Measurements from ENCODE around the gene TTN.

Gene TTN

GRCh38 chr2:178592655-178593054 is 214.6 kb downstream of the TTN start:
- H3K27me3 ChIP-seq (ENCODE audit: insufficient read depth, low read length) = no peaks in the 10 kb centered on the region
- H3K4me3 ChIP-seq (ENCODE audit: low read length) = no peak overlapping the region
- H3K9me3 ChIP-seq (ENCODE audit: low read length) = no peaks in the 10 kb centered on the region
- no peak overlapping the region for H2AFZ ChIP-seq (ENCODE audit: low read depth, low read length)
- no peaks in the 10 kb centered on the region for H3K4me1 ChIP-seq (ENCODE audit: insufficient read depth, low read length)
- peaks cover 15% of the 10 kb centered on the region for H3K36me3 ChIP-seq (ENCODE audit: insufficient read depth, low read length)

DNA sequence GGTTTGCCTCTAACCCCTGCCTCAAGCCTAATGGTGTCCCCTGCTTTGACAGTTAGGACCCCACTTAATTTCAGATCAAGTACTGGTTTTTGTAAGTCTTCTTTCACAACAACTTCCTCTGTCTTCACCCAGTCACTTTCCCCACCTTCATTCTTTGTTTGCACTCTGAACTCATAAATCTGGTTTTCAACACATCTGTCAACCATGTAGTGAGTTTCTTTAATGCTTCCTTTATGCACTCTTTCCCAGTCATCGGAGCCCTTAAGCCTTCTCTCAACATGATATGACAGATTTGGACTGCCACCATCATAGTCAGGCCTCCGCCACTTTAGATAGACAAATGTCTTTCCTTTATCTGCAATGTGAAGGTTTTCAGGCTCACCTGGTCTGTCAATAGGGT is 217.9 kb downstream of the TTN start:
- no peaks in the 10 kb centered on the region for H3K27me3 ChIP-seq (ENCODE audit: insufficient read depth, low read length)
- no peak overlapping the region for H2AFZ ChIP-seq (ENCODE audit: low read depth, low read length)
- H3K4me1 ChIP-seq (ENCODE audit: insufficient read depth, low read length) = no peaks in the 10 kb centered on the region
- H3K4me3 ChIP-seq (ENCODE audit: low read length) = no peak overlapping the region
- peaks cover 14% of the 10 kb centered on the region for H3K36me3 ChIP-seq (ENCODE audit: insufficient read depth, low read length)
- H3K9me3 ChIP-seq (ENCODE audit: low read length) = no peaks in the 10 kb centered on the region

DNA sequence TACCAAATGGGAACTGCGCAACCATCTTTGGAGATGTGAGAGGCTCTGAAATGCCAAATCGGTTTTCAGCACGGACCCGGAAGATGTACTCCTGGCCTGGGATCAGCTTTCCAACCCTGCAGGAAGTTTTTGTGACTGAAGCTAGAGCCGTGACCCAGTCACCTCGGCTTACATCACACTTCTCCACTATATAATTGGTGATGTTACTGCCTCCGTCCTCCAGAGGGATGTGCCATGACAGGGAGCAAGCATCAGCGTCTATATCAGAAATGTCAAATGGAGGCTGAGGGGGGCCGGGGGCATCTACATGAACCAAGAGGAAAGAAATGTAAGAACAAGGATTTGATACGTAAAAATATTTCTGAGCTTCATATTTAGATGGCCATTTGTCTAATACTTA is 222.6 kb downstream of the TTN start:
- H3K4me1 ChIP-seq (ENCODE audit: insufficient read depth, low read length) = no peaks in the 10 kb centered on the region
- no peak overlapping the region for H2AFZ ChIP-seq (ENCODE audit: low read depth, low read length)
- no peak overlapping the region for H3K4me3 ChIP-seq (ENCODE audit: low read length)
- H3K27me3 ChIP-seq (ENCODE audit: insufficient read depth, low read length) = no peaks in the 10 kb centered on the region
- peaks cover 2% of the 10 kb centered on the region for H3K36me3 ChIP-seq (ENCODE audit: insufficient read depth, low read length)
- no peaks in the 10 kb centered on the region for H3K9me3 ChIP-seq (ENCODE audit: low read length)

GRCh38 chr2:178579006-178579405 is 228.2 kb downstream of the TTN start:
- H3K36me3 ChIP-seq (ENCODE audit: insufficient read depth, low read length) = peaks cover 36% of the 10 kb centered on the region
- H3K9me3 ChIP-seq (ENCODE audit: low read length) = peaks cover 3% of the 10 kb centered on the region
- H2AFZ ChIP-seq (ENCODE audit: low read depth, low read length) = no peak overlapping the region
- H3K4me1 ChIP-seq (ENCODE audit: insufficient read depth, low read length) = no peaks in the 10 kb centered on the region
- no peak overlapping the region for H3K4me3 ChIP-seq (ENCODE audit: low read length)
- no peaks in the 10 kb centered on the region for H3K27me3 ChIP-seq (ENCODE audit: insufficient read depth, low read length)

- H3K9me3 ChIP-seq (ENCODE audit: low read length) = peaks cover 11% of the 10 kb centered on the region
- no peak overlapping the region for H3K4me3 ChIP-seq (ENCODE audit: low read length)
- no peaks in the 10 kb centered on the region for H3K27me3 ChIP-seq (ENCODE audit: insufficient read depth, low read length)
- no peak overlapping the region for H2AFZ ChIP-seq (ENCODE audit: low read depth, low read length)
- H3K36me3 ChIP-seq (ENCODE audit: insufficient read depth, low read length) = peaks cover 64% of the 10 kb centered on the region
- no peaks in the 10 kb centered on the region for H3K4me1 ChIP-seq (ENCODE audit: insufficient read depth, low read length)
Observed at GRCh38 chr2:178574789-178575188, 232.4 kb downstream of the TTN start.

DNA sequence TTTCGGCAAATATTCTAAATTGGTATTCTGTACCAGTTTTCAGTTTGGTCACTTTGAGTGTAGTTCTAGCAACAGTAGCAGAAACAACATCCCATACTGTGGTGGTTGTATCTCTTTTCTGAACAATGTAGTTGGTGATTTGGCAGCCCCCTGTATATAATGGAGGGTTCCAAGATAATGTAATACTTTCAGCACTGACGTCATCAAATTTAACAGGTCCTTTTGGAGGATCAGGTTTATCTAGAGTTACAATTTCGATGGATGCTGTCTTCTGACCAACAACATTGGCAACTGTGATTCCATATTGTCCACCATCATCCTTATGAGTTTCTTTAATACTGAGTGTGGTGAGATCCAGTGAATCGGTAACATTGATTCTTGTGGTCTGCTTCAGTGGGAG is 239.0 kb downstream of the TTN start:
- H3K9me3 ChIP-seq (ENCODE audit: low read length) = peaks cover 10% of the 10 kb centered on the region
- no peaks in the 10 kb centered on the region for H3K27me3 ChIP-seq (ENCODE audit: insufficient read depth, low read length)
- H3K4me3 ChIP-seq (ENCODE audit: low read length) = no peak overlapping the region
- H3K4me1 ChIP-seq (ENCODE audit: insufficient read depth, low read length) = no peaks in the 10 kb centered on the region
- no peak overlapping the region for H2AFZ ChIP-seq (ENCODE audit: low read depth, low read length)
- peaks cover 66% of the 10 kb centered on the region for H3K36me3 ChIP-seq (ENCODE audit: insufficient read depth, low read length)

GRCh38 chr2:178553047-178553446 is 254.2 kb downstream of the TTN start:
- Histone ChIP-seq H3K36me3 (ENCODE audit: insufficient read depth, low read length) (peaks cover 24% of the 10 kb centered on the region), H3K4me1 (ENCODE audit: insufficient read depth, low read length) (no peaks in the 10 kb centered on the region)

GRCh38 chr2:178550352-178550751 is 256.9 kb downstream of the TTN start:
- no peak overlapping the region for H2AFZ ChIP-seq (ENCODE audit: low read depth, low read length)
- no peaks in the 10 kb centered on the region for H3K27me3 ChIP-seq (ENCODE audit: insufficient read depth, low read length)
- no peaks in the 10 kb centered on the region for H3K4me1 ChIP-seq (ENCODE audit: insufficient read depth, low read length)
- peaks cover 5% of the 10 kb centered on the region for H3K9me3 ChIP-seq (ENCODE audit: low read length)
- H3K36me3 ChIP-seq (ENCODE audit: insufficient read depth, low read length) = peaks cover 46% of the 10 kb centered on the region
- no peak overlapping the region for H3K4me3 ChIP-seq (ENCODE audit: low read length)

More at GRCh38 chr2:178553047-178553446, 254.2 kb downstream of the TTN start:
- H3K9me3 ChIP-seq (ENCODE audit: low read length) = peaks cover 2% of the 10 kb centered on the region
- H2AFZ ChIP-seq (ENCODE audit: low read depth, low read length) = no peak overlapping the region
- no peak overlapping the region for H3K4me3 ChIP-seq (ENCODE audit: low read length)
- no peaks in the 10 kb centered on the region for H3K27me3 ChIP-seq (ENCODE audit: insufficient read depth, low read length)

GRCh38 chr2:178542569-178542968 is 264.7 kb downstream of the TTN start:
- peaks cover 55% of the 10 kb centered on the region for H3K36me3 ChIP-seq (ENCODE audit: insufficient read depth, low read length)
- H3K9me3 ChIP-seq (ENCODE audit: low read length) = peaks cover 4% of the 10 kb centered on the region
- no peaks in the 10 kb centered on the region for H3K27me3 ChIP-seq (ENCODE audit: insufficient read depth, low read length)

DNA sequence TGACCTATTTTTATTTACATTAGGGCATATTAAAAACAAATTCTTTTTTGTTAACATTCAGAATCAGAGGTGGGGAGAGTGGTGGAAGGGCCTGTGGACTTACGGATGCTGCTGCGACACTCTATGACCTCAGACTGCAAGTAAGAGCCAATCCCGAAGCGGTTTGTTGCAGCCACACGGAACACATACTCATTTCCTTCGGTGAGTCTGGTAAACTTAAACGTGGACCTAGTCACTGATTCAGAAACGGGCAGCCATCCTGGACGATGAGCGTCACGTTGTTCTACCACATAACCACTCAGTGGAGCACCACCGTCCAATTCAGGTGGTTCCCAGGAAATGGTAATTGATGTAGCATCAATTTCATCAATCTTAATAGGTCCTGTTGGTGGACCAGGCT is 265.1 kb downstream of the TTN start:
- Histone ChIP-seq H3K9me3 (ENCODE audit: low read length) (peaks cover 4% of the 10 kb centered on the region), H3K4me1 (ENCODE audit: insufficient read depth, low read length) (no peaks in the 10 kb centered on the region), H2AFZ (ENCODE audit: low read depth, low read length) (no peak overlapping the region), H3K4me3 (ENCODE audit: low read length) (no peak overlapping the region), H3K36me3 (ENCODE audit: insufficient read depth, low read length) (peaks cover 56% of the 10 kb centered on the region), H3K27me3 (ENCODE audit: insufficient read depth, low read length) (no peaks in the 10 kb centered on the region)

More at GRCh38 chr2:178542569-178542968, 264.7 kb downstream of the TTN start:
- H3K4me1 ChIP-seq (ENCODE audit: insufficient read depth, low read length) = no peaks in the 10 kb centered on the region
- H3K4me3 ChIP-seq (ENCODE audit: low read length) = no peak overlapping the region
- no peak overlapping the region for H2AFZ ChIP-seq (ENCODE audit: low read depth, low read length)

- no peaks in the 10 kb centered on the region for H3K4me1 ChIP-seq (ENCODE audit: insufficient read depth, low read length)
- H2AFZ ChIP-seq (ENCODE audit: low read depth, low read length) = no peak overlapping the region
- H3K9me3 ChIP-seq (ENCODE audit: low read length) = peaks cover 6% of the 10 kb centered on the region
- H3K27me3 ChIP-seq (ENCODE audit: insufficient read depth, low read length) = no peaks in the 10 kb centered on the region
- H3K4me3 ChIP-seq (ENCODE audit: low read length) = no peak overlapping the region
- H3K36me3 ChIP-seq (ENCODE audit: insufficient read depth, low read length) = peaks cover 55% of the 10 kb centered on the region
Observed at GRCh38 chr2:178536037-178536436, 271.2 kb downstream of the TTN start.

DNA sequence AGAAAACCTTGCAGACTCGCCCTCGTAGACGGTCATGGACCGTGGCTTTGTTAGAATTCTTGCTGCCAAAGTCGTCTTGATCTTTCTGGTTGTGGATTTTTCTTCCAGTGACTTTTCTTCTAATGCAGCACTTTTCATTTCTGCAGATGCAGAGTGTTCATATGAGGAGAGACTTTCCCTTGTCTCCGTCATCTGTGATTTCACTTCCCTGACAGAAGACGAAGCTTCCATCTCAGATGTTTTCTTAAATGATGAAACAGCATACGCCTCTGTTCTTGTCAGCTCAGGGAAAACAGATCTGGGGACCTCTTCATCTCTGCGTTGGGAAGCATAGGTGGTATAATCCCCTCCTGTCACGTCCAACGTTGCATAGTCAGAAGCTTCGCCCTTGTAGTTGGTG is 276.1 kb downstream of the TTN start:
- peaks cover 33% of the 10 kb centered on the region for H3K36me3 ChIP-seq (ENCODE audit: insufficient read depth, low read length)
- no peaks in the 10 kb centered on the region for H3K4me1 ChIP-seq (ENCODE audit: insufficient read depth, low read length)
- H3K27me3 ChIP-seq (ENCODE audit: insufficient read depth, low read length) = no peaks in the 10 kb centered on the region
- no peak overlapping the region for H3K4me3 ChIP-seq (ENCODE audit: low read length)
- no peak overlapping the region for H2AFZ ChIP-seq (ENCODE audit: low read depth, low read length)
- peaks cover 3% of the 10 kb centered on the region for H3K9me3 ChIP-seq (ENCODE audit: low read length)

DNA sequence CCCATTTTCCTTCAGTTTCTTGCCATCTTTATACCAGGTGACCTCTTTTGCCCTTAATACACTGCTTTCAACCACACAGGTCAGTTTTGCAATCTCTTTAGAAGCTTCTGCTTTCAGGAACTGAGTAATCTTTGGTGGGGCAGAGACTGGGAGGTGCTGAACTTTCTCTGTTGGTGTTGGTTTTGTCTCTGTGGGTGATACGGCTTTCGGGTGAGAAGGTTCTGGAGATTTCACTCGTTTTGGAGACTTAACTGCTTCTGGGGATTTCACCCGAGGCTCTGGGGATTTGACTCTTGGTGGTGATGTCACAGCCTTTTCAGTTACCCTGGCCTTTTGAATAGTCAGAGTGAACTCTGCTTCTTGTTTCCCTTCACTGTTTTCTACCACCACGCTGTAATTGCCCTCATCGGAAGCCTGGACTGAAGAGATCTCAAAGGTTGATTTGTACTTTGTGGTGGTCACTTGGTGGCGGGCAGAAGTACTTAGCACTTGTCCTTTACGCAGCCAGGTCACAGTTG is 276.5 kb downstream of the TTN start:
- Histone ChIP-seq H2AFZ (ENCODE audit: low read depth, low read length) (no peak overlapping the region), H3K9me3 (ENCODE audit: low read length) (peaks cover 3% of the 10 kb centered on the region), H3K4me3 (ENCODE audit: low read length) (no peak overlapping the region), H3K4me1 (ENCODE audit: insufficient read depth, low read length) (no peaks in the 10 kb centered on the region), H3K27me3 (ENCODE audit: insufficient read depth, low read length) (no peaks in the 10 kb centered on the region), H3K36me3 (ENCODE audit: insufficient read depth, low read length) (peaks cover 33% of the 10 kb centered on the region)

DNA sequence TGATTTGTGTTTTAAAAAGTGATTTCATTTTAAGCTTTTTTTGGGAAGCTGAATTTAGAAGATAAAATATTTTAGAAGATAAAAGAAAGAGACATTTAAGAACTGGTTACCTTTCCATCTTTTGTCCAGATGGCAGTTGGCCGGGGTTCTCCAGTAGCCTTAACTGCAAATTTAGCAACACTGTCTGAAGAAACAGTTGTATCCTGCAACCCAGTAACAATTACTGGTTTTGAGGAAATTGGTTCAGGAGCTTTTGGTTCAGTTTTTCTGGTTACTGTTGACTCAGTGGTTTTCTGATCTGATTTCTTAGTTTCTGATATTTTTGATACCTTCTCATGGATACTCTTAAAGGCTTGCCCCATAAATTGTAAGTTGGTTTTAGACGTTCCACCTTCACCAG is 277.1 kb downstream of the TTN start:
- peaks cover 33% of the 10 kb centered on the region for H3K36me3 ChIP-seq (ENCODE audit: insufficient read depth, low read length)
- no peak overlapping the region for H3K4me3 ChIP-seq (ENCODE audit: low read length)
- no peaks in the 10 kb centered on the region for H3K4me1 ChIP-seq (ENCODE audit: insufficient read depth, low read length)
- H3K27me3 ChIP-seq (ENCODE audit: insufficient read depth, low read length) = no peaks in the 10 kb centered on the region
- no peak overlapping the region for H2AFZ ChIP-seq (ENCODE audit: low read depth, low read length)
- H3K9me3 ChIP-seq (ENCODE audit: low read length) = peaks cover 3% of the 10 kb centered on the region

All from neuron (in vitro differentiated cells).